Mucosa of rectum (tissue), 2 donors: ENCODE measurements around the gene AP1AR.
"Not testable (repeated sequence)": the region's sequence is repeated elsewhere in the genome, so short reads cannot be mapped to it uniquely, and the experiment has no call there.

ENCODE experiments used
- H3K27ac ChIP-seq, 2 donors: one replicate each; pipeline ENCODE4 v1.7.0; 2013; ENCODE audit warnings: inconsistent platforms in 2 of 2, low read depth in 2 of 2, low read length in 2 of 2
- H3K27me3 ChIP-seq, 2 donors: one replicate each; pipeline ENCODE4 v1.7.0; 2013; ENCODE audit warnings: low read length in 2 of 2; ENCODE audit not compliant: control insufficient read depth in 2 of 2, insufficient read depth in 2 of 2
- H3K36me3 ChIP-seq, 2 donors: one replicate each; pipeline ENCODE4 v1.7.0; 2013; ENCODE audit warnings: low read length in 2 of 2; ENCODE audit not compliant: control insufficient read depth in 2 of 2, insufficient read depth in 2 of 2
- H3K4me1 ChIP-seq, 2 donors: one replicate each; pipeline ENCODE4 v1.7.0; 2013; ENCODE audit warnings: low read length in 2 of 2, mild to moderate bottlenecking in 1 of 2; ENCODE audit not compliant: control insufficient read depth in 2 of 2, insufficient read depth in 2 of 2
- H3K4me3 ChIP-seq, 2 donors: one replicate each; pipeline ENCODE4 v1.7.0; 2013; ENCODE audit warnings: low read length in 2 of 2
- H3K9ac ChIP-seq, 2 donors: one replicate each; pipeline ENCODE4 v1.7.0; 2013; ENCODE audit warnings: low read length in 2 of 2, low read depth in 1 of 2, mild to moderate bottlenecking in 1 of 2
- H3K9me3 ChIP-seq, 2 donors: one replicate each; pipeline ENCODE4 v1.7.0; 2013; ENCODE audit warnings: low read length in 2 of 2; ENCODE audit not compliant: control insufficient read depth in 2 of 2
- donor health status: healthy.
- donor health status: Normal muscosa, but diverticular disease.

AP1AR gene

DNA sequence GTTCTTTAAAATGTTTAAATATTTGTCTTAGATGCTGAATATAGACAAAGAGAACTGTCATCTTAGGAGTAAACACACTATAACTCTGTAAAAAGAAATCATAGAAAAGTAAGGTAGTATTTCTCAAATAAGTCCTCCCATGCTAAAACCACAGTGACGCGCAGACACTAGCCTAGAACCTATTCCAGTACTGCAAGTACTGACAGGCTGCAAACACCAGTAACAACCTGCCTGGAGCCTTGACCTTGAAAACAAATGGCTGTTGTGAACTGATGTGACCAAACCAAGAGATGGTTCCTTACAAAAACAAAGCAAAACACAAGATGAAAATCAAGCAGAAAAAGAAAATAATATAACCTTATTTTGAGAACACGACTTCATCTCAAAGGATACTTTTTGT, 45.6 kb downstream of the AP1AR start:
- Histone ChIP-seq H3K9me3 (no peaks in the 10 kb centered on the region), H3K4me1 (peaks cover 0 to 3% of the 10 kb centered on the region in 2 donors), H3K27ac (no peak overlapping the region)

DNA sequence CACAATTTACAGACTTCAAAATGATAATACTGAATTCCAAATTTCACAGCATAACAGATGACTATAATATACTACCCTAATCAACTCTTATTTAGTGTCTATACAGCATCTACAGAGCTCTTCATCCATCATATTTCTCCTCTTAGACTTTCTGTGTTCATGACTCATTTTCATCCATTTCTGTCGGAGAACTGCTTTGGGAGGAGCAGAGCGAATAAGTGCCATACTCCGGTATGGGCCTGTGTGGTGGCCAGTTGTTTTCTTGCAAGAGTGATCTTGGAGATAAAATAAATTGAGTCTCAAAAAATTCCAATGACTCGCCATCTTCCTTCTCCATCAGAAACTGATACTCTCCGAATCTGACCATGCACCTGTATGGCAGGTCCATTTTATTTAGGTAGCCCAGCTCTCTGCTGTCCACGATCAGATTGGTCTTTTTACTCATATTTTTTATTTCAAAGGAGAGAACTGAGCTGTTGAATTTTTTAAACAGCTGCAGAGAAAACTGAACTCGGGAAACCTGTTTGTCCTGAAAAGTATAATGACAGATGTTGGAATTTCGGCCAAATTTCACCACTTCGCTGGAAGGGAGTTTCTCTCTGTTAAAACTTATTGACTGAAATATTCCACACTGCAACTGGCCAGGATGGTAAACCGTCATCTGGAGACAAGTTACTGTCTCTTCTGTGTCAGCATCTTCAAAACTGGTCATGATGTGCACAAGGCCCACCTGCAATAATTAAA, 46.3 kb downstream of the AP1AR start:
- Histone ChIP-seq H3K36me3 (peaks cover 5 to 18% of the 10 kb centered on the region in 2 donors), H3K4me3 (no peak overlapping the region), H3K4me1 (peaks cover 0 to 3% of the 10 kb centered on the region in 2 donors), H3K9me3 (no peaks in the 10 kb centered on the region), H3K27ac (no peak overlapping the region), H3K27me3 (no peaks in the 10 kb centered on the region), H3K9ac (no peak overlapping the region)

More for the DNA sequence above, 45.6 kb downstream of the AP1AR start:
- peaks cover 5 to 20% of the 10 kb centered on the region in 2 donors for H3K36me3 ChIP-seq
- H3K4me3 ChIP-seq, result no peak overlapping the region
- H3K9ac ChIP-seq, result no peak overlapping the region
- no peaks in the 10 kb centered on the region for H3K27me3 ChIP-seq

GRCh38 chr4:112279025-112279881, 47.7 kb downstream of the AP1AR start:
- Histone ChIP-seq H3K27me3 (no peaks in the 10 kb centered on the region), H3K9me3 (no peaks in the 10 kb centered on the region), H3K36me3 (peaks cover 5 to 18% of the 10 kb centered on the region in 2 donors), H3K9ac (no peak overlapping the region), H3K27ac (no peak overlapping the region), H3K4me3 (no peak overlapping the region), H3K4me1 (peaks cover 6 to 7% of the 10 kb centered on the region in 2 donors)

DNA sequence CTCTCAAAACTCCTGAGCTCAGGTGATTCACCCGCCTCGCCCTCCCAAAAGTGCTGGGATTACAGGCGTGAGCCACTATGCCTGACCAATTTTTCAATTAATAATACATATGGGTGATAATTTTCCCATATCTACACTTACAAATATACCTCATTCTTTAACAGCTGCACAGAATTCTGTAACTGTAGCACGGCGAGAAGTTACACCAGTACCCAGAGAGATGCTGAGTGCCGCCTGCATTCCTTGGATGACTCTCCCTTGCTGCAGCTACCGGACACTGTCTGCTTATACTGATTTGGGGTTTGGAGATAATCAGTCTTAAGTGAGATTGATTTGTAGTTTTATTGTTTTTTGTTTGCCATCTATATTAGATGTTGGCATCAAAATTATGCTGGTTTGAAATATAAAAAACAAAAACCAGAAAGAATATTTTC, 48.3 kb downstream of the AP1AR start:
- Histone ChIP-seq H3K9ac (no peak overlapping the region), H3K36me3 (peaks cover 5 to 18% of the 10 kb centered on the region in 2 donors), H3K4me3 (no peak overlapping the region), H3K27ac (no peak overlapping the region), H3K27me3 (no peaks in the 10 kb centered on the region), H3K4me1 (peaks cover 8 to 10% of the 10 kb centered on the region in 2 donors), H3K9me3 (no peaks in the 10 kb centered on the region)

GRCh38 chr4:112280386-112281056, 48.9 kb downstream of the AP1AR start:
- Histone ChIP-seq H3K9ac (no peak overlapping the region), H3K27ac (no peak overlapping the region), H3K4me1 (peaks cover 8 to 11% of the 10 kb centered on the region in 2 donors), H3K36me3 (peaks cover 5 to 16% of the 10 kb centered on the region in 2 donors), H3K27me3 (no peaks in the 10 kb centered on the region), H3K9me3 (no peaks in the 10 kb centered on the region), H3K4me3 (no peak overlapping the region)

DNA sequence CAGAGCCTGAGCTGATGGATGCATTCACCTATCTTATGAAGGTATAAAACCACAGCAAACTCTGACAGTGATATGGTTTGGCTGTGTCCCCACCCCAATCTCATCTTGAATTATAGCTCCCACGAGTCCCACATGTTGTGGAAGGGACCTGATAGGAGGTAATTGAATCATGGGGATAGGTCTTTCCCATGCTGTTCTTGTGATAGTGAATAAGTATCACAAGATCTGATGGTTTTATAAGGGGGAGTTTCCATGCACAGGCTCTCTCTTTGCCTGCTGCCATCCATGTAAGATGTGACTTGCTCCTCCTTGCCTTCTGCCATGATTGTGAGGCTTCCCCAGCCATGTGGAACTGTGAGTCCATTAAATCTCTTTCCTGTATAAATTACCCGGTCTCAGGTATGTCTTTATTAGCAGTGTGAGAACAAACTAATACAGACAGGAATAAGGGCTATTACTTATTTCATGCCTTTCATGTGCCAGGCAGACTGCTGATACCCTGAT, 50.4 kb downstream of the AP1AR start:
- not testable (repeated sequence) for H3K9me3 ChIP-seq, H3K9ac ChIP-seq, H3K27ac ChIP-seq, H3K4me3 ChIP-seq, H3K27me3 ChIP-seq
- peaks cover 0 to 11% of the 10 kb centered on the region in 2 donors for H3K36me3 ChIP-seq
- peaks cover 10 to 14% of the 10 kb centered on the region in 2 donors for H3K4me1 ChIP-seq

GRCh38 chr4:112282860-112283667, 51.5 kb downstream of the AP1AR start:
- H3K4me3 ChIP-seq, result peak overlapping the region in 1 of 2 donors; percentile 91
- no peak overlapping the region for H3K27ac ChIP-seq
- peaks cover 0 to 2% of the 10 kb centered on the region in 2 donors for H3K36me3 ChIP-seq
- H3K27me3 ChIP-seq, result no peaks in the 10 kb centered on the region
- H3K9me3 ChIP-seq, result no peaks in the 10 kb centered on the region
- H3K9ac ChIP-seq, result no peak overlapping the region
- peaks cover 10 to 14% of the 10 kb centered on the region in 2 donors for H3K4me1 ChIP-seq

DNA sequence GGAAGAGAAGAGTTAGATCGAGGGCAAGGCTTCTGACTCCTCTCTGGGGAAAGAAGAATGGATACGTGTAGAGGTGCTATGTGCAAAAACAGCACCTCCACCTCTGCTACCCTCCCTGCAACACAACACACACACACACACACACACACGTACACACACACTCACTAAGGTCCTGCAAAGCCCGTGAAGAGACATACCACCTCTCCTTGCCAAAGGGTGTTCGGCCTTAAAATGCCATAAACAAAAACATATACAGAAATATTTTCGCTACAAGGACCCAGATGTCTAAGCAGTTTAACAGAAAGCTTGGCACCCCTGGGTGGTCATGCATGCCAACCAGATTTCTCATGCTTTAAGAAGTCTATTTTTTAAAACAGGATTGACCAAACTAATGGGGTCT, 52.6 kb downstream of the AP1AR start:
- H3K27ac ChIP-seq, result peak overlapping the region in 1 of 2 donors; percentile 16
- no peaks in the 10 kb centered on the region for H3K9me3 ChIP-seq
- peak overlapping the region; percentile 75 to 91 for H3K4me3 ChIP-seq
- H3K27me3 ChIP-seq, result no peaks in the 10 kb centered on the region
- H3K36me3 ChIP-seq, result no peaks in the 10 kb centered on the region
- peaks cover 10 to 14% of the 10 kb centered on the region in 2 donors for H3K4me1 ChIP-seq
- H3K9ac ChIP-seq, result peak overlapping the region; percentile 39 to 61

DNA sequence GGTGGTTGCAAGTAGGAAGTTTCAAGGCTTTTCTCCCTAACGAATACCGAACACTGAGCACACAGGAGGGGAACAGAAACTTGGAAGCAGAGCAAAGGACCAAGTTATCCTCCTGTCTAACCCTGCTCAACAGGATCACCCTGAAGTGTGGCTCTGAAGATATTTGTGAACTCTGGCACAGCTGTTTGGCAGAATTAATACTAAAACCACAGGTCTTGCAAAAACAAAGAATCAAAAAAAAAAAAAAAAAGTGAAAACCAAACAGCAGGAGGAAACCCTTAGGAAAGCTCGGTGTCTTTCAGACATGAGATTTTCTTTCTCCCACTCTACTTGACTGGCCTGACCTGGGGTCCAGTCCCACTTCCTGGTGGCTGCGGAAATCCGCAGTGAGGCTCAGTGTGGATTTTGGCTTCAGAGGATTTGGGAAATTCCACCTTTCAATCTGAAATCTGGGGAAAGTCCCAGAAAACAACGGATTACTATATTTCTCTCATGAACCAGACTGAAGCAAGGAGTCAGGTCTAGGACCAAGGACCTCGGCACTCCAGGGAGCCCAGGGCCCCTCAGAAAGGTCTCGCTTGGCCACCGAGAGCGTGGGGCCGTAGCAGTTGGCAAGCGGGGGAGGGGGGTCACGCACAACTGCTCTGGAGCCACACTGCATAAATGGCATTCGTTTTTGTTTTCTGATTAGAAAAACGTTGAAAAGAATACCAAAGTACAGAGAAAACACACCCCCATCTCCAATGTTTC, 53.2 kb downstream of the AP1AR start:
- peak overlapping the region; percentile 52 to 81 for H3K9ac ChIP-seq
- H3K27ac ChIP-seq, result peak overlapping the region; percentile 62 to 85
- H3K36me3 ChIP-seq, result no peaks in the 10 kb centered on the region
- H3K9me3 ChIP-seq, result no peaks in the 10 kb centered on the region
- peaks cover 10 to 14% of the 10 kb centered on the region in 2 donors for H3K4me1 ChIP-seq
- H3K4me3 ChIP-seq, result peak overlapping the region; percentile 75 to 91
- H3K27me3 ChIP-seq, result no peaks in the 10 kb centered on the region
